ENCODE data around the gene SH3BP4. TPM values are rescaled to one million over a fixed set of nuclear protein-coding genes. Genes with fewer than 3 reads are reported as not detected.
A peak's percentile ranks its signal among the peaks of the same experiment; 100 is the strongest.

Gene SH3BP4
- total RNA-seq, 1 donor from 2014 or later = 20.2 TPM

DNA sequence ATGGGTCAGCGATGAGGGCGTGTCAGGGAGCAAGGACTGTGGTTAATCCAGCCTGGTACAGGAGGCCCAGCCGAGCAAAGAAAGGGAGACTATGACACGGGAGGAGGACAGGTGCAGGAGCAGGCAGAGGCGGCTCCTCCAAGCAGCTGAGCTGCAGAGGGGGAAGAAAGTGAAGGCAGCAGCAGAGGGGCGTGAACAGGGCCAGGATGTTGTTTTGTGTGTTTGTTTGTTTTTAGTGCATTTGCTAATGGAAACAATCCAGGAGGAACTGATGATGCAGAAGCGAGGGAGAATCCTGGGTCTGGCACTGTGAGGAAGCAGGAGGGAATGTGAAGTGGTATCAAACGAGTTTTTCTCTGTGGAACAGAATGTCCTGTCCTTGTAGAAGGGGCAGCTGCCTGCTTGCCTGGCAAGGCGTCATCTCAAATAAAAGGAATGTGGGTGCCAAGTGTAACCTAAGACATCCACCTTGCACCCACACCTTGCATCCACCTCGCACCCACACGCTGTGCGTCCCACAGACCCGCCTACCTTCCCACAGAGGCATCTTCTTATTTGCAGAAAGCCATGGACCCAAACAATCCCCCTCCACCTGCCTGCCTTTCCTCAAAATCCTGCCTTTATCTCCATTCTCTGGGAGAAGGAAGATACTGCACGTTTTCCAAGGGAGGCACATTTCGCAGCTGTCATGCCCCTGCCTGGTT, 134.8 kb downstream of the SH3BP4 start:
- DNase-seq (ENCODE audit: low read depth in 2 of 2) = no peak

DNA sequence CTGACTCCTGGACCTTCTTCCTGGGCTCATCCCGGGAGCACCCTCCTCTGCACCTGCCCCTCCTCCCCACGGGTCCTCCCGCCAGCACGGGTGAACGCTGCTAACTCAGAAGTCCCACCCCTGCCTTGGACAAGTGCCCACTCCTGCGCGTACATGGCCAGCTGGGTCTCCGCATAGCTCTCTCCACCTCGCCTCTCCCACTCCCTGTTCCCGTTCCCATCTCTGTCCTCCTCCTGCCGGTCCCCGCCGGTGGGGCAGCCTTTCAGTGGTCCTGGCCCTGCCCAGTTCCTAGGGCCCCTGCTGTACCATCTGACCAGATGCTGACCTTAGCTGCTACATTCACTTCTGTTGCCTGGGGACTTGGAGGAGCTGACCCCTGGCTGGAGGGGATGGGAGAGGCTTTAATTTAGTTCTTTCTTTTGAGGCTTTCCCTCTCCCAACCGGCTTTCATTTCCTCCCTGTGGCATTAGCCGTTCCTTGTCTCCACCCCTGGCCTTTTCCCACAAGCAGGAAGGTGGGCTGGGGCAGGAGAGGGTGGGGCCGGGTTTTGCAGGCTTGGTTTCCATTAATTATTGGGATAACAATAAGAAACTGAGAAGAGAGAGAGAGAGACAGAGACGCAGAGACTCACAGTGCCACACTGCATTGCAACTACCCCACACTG, 136.1 kb downstream of the SH3BP4 start:
- DNase-seq (ENCODE audit: low read depth in 2 of 2) = peak; percentile 7 to 29

DNA sequence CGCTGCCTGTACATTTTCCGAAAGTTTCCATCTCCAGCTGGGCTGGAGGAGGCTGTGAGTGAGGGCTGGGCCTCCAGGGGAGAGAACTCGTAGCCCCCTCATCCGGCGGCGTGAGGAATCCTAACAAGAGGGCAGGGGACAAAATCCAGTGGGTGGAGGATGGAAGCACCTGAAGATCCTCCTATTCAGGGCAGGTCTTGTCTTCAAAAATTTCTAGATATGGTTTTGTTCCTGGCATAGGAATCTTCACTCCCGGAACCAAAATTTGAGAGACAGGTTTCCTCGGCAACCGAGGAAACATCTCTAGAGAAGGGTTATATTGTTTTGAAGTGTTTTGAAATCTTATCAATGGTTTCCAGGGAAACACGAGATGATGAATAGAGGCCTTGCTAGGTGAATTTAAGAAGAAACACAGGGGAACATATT, 136.7 kb downstream of the SH3BP4 start:
- DNase-seq (ENCODE audit: low read depth in 2 of 2) = peak in 1 of 2 donors; percentile 41

DNA sequence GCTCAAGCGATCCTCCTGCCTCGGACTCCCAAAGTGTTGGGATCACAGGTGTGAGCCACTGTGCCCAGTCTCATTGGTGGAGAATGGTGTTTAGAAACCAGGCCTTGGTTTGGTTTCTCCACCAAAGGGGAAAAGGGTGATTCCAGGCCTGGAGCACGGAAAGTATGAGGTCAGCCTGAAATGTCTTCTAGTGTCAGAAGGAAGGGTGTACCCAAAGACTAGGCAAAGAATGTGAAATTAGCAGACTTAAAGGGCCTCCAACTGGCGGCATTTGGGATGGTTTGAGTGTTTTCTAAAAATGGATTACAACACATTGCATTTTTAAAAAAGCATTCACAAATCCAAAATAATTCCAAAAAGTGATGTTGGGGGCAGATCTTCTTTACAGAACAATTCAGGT, 139.6 kb downstream of the SH3BP4 start:
- DNase-seq (ENCODE audit: low read depth in 2 of 2) = no peak

- no peak for DNase-seq (ENCODE audit: low read depth in 2 of 2)
Measured at GRCh38 chr2:235091983-235092382, 140.2 kb downstream of the SH3BP4 start.

DNA sequence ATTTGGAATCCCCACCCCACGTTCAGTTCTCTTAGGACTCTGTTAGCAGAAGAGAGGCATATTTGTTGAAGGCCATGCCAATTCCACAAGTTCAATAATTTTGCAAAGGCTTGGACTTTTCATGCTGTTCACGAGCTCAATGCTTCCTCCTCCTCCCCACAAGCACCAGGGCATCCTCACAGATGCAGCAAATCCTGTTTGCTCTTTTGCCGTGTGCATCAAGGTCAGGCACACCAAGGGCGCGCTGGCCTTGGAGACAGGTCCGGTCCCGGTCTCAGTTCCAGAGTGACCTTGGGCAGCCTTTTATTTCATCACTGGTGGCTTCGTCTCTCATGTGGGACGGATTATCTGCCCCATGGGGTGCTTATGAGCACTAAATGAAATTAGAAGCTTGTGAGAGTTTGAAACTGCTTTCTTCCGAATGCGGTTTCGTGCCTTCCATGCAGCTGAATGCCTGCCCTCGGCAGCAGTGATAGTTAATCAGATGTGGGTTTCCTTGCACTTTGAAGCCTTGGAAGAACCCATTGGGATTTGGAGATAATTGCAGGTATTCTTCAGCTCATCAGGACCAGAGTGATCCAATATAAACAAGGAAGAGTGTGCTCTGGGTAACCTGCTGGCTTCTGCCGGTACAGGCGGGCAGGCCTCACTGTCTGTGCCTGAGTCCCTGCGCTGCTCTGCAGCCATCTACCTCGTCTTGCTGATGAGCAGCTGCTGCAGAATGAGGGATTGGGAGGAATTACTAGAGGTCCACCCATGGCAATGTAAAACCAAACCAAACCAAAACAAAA, 140.8 kb downstream of the SH3BP4 start:
- DNase-seq (ENCODE audit: low read depth in 2 of 2) = no peak

GRCh38 chr2:235094457-235094856, 142.6 kb downstream of the SH3BP4 start:
- no peak for DNase-seq (ENCODE audit: low read depth in 2 of 2)

GRCh38 chr2:235095569-235095968, 143.8 kb downstream of the SH3BP4 start:
- DNase-seq (ENCODE audit: low read depth in 2 of 2) = no peak

GRCh38 chr2:235096447-235096846, 144.6 kb downstream of the SH3BP4 start:
- no peak for DNase-seq (ENCODE audit: low read depth in 2 of 2)

DNA sequence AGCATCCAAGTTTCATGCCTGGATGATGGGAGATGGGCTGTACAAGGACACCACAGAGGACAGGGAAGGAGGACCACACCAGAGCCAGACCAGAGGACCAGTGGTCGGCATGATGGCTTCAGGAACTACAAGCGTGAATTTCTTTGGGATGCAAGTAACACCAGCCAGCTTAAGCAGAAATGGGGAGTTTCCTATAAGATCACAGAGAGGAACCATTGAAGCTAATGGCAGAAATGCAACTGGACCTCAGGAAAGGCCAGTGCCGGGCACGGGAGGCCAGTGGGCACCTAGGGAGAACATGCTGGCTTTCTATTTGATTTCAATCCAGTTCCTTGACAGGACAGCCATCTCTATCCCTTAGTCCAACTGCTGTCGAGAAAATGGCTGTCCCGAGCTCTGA, 145.4 kb downstream of the SH3BP4 start:
- DNase-seq (ENCODE audit: low read depth in 2 of 2) = no peak

GRCh38 chr2:235098269-235098668, 146.5 kb downstream of the SH3BP4 start:
- no peak for DNase-seq (ENCODE audit: low read depth in 2 of 2)

GRCh38 chr2:235098736-235099494, 147.1 kb downstream of the SH3BP4 start:
- DNase-seq (ENCODE audit: low read depth in 2 of 2) = no peak

- DNase-seq (ENCODE audit: low read depth in 2 of 2) = no peak
Measured at GRCh38 chr2:235102896-235103295, 151.1 kb downstream of the SH3BP4 start.
